ENCODE data around the gene DDX3X.

DNA sequence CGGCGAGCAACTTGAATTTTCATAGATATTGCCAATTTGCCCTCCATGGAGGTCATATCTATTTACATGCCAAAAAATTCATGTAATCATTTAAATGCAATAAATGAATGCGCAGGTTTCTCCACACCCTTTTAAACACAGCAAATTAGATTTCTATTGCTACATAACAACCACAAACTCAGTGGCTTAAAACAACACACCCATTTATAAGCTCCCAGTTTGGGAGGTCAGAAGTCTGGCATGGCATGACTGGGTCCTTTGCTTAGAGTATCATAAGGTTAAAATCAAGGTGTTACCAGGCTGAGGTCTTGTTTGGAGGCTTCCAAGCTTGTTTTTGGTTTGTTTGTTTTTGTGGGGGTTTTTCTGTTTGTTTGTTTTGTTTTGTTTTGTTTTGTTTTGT lies 63.3 kb downstream of the DDX3X start:
- TF ChIP-seq, protein P1, sequence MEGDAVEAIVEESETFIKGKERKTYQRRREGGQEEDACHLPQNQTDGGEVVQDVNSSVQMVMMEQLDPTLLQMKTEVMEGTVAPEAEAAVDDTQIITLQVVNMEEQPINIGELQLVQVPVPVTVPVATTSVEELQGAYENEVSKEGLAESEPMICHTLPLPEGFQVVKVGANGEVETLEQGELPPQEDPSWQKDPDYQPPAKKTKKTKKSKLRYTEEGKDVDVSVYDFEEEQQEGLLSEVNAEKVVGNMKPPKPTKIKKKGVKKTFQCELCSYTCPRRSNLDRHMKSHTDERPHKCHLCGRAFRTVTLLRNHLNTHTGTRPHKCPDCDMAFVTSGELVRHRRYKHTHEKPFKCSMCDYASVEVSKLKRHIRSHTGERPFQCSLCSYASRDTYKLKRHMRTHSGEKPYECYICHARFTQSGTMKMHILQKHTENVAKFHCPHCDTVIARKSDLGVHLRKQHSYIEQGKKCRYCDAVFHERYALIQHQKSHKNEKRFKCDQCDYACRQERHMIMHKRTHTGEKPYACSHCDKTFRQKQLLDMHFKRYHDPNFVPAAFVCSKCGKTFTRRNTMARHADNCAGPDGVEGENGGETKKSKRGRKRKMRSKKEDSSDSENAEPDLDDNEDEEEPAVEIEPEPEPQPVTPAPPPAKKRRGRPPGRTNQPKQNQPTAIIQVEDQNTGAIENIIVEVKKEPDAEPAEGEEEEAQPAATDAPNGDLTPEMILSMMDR (IDR thresholded peaks at IDR 0.05), result no peak
- TF ChIP-seq POLR2A (IDR thresholded peaks at IDR 0.05), result no peak
